GM12878 (cell line): ENCODE data around the gene KIF14.

Experiments
- HCFC1 ChIP-seq: fragments of 150-350 bp; IDR thresholded peaks from 2 replicates; pipeline ENCODE4 v1.6.1; 2014; ENCODE audit warnings: low read length
- NR2F1 ChIP-seq: fragments of 450-650 bp; conservative IDR thresholded peaks from 2 replicates; pipeline ENCODE4 v1.6.1; 2017; ENCODE audit warnings: mild to moderate bottlenecking
- POLR2AphosphoS5 ChIP-seq: IDR thresholded peaks from 2 replicates; pipeline ENCODE4 v1.6.1; 2011; ENCODE audit warnings: mild to moderate bottlenecking, low read length, inconsistent platforms
- SIX5 ChIP-seq: IDR thresholded peaks from 2 replicates; pipeline ENCODE4 v1.6.1; 2011; ENCODE audit warnings: mild to moderate bottlenecking, low read depth, low read length, moderate library complexity; ENCODE audit not compliant: severe bottlenecking
- TF ChIP-seq, protein P1 (sequence below), 3 experiments: IDR thresholded peaks in 2 of 3; conservative IDR thresholded peaks in 1 of 3; 2 replicates each; pipeline ENCODE4 v1.5.1; 2011; ENCODE audit warnings: low read depth in 3 of 3, low read length in 3 of 3, mild to moderate bottlenecking in 3 of 3, control low read depth in 2 of 3, moderate library complexity in 2 of 3, inconsistent platforms in 1 of 3, mixed read lengths in 1 of 3; ENCODE audit not compliant: control insufficient read depth in 2 of 3, insufficient read depth in 1 of 3; ENCODE audit errors: extremely low read depth in 1 of 3

GRCh38 chr1:200518524-200518923 is 102.0 kb downstream of the KIF14 start:
- TF ChIP-seq, protein P1, sequence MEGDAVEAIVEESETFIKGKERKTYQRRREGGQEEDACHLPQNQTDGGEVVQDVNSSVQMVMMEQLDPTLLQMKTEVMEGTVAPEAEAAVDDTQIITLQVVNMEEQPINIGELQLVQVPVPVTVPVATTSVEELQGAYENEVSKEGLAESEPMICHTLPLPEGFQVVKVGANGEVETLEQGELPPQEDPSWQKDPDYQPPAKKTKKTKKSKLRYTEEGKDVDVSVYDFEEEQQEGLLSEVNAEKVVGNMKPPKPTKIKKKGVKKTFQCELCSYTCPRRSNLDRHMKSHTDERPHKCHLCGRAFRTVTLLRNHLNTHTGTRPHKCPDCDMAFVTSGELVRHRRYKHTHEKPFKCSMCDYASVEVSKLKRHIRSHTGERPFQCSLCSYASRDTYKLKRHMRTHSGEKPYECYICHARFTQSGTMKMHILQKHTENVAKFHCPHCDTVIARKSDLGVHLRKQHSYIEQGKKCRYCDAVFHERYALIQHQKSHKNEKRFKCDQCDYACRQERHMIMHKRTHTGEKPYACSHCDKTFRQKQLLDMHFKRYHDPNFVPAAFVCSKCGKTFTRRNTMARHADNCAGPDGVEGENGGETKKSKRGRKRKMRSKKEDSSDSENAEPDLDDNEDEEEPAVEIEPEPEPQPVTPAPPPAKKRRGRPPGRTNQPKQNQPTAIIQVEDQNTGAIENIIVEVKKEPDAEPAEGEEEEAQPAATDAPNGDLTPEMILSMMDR (IDR thresholded peaks at IDR 0.05 in 2 of 3, conservative IDR thresholded peaks at IDR 0.05 in 1 of 3; ENCODE audit: control insufficient read depth in 2 of 3, extremely low read depth in 1 of 3, insufficient read depth in 1 of 3, low read depth in 3 of 3, low read length in 3 of 3), result no peak
- no peak for TF ChIP-seq SIX5
- no peak for TF ChIP-seq NR2F1
- no peak for TF ChIP-seq POLR2AphosphoS5
- no peak for TF ChIP-seq HCFC1
